RWPE2 (cell line): ENCODE data around the gene RSPH4A.

Source experiments
- ATAC-seq: fragments of 200-7000 bp; cut with Tn5 transposase; 3 replicates; pipeline ENCODE4 v1.9.1; 2021; ENCODE audit warnings: low read depth
- DNase-seq: peaks from one replicate; pipeline ENCODE4 v3.0.0-alpha.2; 2020; ENCODE audit warnings: low spot score
- H3K27ac ChIP-seq: fragments of 450-650 bp; 2 replicates; pipeline ENCODE4 v1.5.1; 2017; ENCODE audit warnings: mild to moderate bottlenecking; ENCODE audit not compliant: poor library complexity, severe bottlenecking
- H3K27me3 ChIP-seq: fragments of 250-450 bp; sonication (Bioruptor Pico); 2 replicates; pipeline ENCODE4 v1.5.1; 2021; ENCODE audit warnings: mild to moderate bottlenecking, moderate library complexity; ENCODE audit not compliant: insufficient read depth, poor library complexity, severe bottlenecking
- H3K36me3 ChIP-seq: fragments of 250-450 bp; sonication (Bioruptor Pico); 2 replicates; pipeline ENCODE4 v1.5.1; 2020; ENCODE audit warnings: low read depth, mild to moderate bottlenecking, moderate library complexity
- H3K4me1 ChIP-seq: fragments of 250-450 bp; sonication (Bioruptor Pico); 2 replicates; pipeline ENCODE4 v1.5.1; 2021; ENCODE audit warnings: mild to moderate bottlenecking, moderate library complexity; ENCODE audit not compliant: insufficient read depth, poor library complexity, severe bottlenecking
- H3K4me3 ChIP-seq: fragments of 250-450 bp; sonication (Bioruptor Pico); 2 replicates; pipeline ENCODE4 v1.5.1; 2021; ENCODE audit warnings: mild to moderate bottlenecking, moderate library complexity; ENCODE audit not compliant: severe bottlenecking
- H3K9me3 ChIP-seq: fragments of 250-450 bp; sonication (Bioruptor Pico); 2 replicates; pipeline ENCODE4 v1.5.1; 2021; ENCODE audit warnings: mild to moderate bottlenecking, moderate library complexity; ENCODE audit not compliant: severe bottlenecking
- TF ChIP-seq, protein P1 (sequence below): fragments of 450-650 bp; IDR thresholded peaks from one replicate; pipeline ENCODE4 v1.5.1; 2017; ENCODE audit warnings: mild to moderate bottlenecking, moderate library complexity; ENCODE audit not compliant: poor library complexity, severe bottlenecking

The RSPH4A gene

GRCh38 chr6:116571683-116572000, 44.6 kb upstream of the RSPH4A start:
- DNase-seq: no peak
- peak overlapping the region; percentile 83 for H3K4me3 ChIP-seq
- H3K27me3 ChIP-seq: no peaks in the 10 kb centered on the region
- no peaks in the 10 kb centered on the region for H3K9me3 ChIP-seq
- TF ChIP-seq, protein P1, sequence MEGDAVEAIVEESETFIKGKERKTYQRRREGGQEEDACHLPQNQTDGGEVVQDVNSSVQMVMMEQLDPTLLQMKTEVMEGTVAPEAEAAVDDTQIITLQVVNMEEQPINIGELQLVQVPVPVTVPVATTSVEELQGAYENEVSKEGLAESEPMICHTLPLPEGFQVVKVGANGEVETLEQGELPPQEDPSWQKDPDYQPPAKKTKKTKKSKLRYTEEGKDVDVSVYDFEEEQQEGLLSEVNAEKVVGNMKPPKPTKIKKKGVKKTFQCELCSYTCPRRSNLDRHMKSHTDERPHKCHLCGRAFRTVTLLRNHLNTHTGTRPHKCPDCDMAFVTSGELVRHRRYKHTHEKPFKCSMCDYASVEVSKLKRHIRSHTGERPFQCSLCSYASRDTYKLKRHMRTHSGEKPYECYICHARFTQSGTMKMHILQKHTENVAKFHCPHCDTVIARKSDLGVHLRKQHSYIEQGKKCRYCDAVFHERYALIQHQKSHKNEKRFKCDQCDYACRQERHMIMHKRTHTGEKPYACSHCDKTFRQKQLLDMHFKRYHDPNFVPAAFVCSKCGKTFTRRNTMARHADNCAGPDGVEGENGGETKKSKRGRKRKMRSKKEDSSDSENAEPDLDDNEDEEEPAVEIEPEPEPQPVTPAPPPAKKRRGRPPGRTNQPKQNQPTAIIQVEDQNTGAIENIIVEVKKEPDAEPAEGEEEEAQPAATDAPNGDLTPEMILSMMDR: no peak
- H3K36me3 ChIP-seq: peaks cover 28% of the 10 kb centered on the region
- no peak for ATAC-seq
- H3K27ac ChIP-seq: peak overlapping the region; percentile 66
- H3K4me1 ChIP-seq: peaks cover 14% of the 10 kb centered on the region

- H3K27me3 ChIP-seq: no peaks in the 10 kb centered on the region
- ATAC-seq (0 out of 3 replicates have a peak, but pooled peaks have one; percentile 11), DNase-seq (no peak)
- peak overlapping the region; percentile 66 for H3K27ac ChIP-seq
- TF ChIP-seq, protein P1: no peak
- H3K9me3 ChIP-seq: no peaks in the 10 kb centered on the region
- peaks cover 14% of the 10 kb centered on the region for H3K4me1 ChIP-seq
- peaks cover 32% of the 10 kb centered on the region for H3K36me3 ChIP-seq
- peak overlapping the region; percentile 83 for H3K4me3 ChIP-seq
These were observed 44.1 kb upstream of the RSPH4A start for GRCh38 chr6:116572162-116572561.

GRCh38 chr6:116575227-116575626, 41.1 kb upstream of the RSPH4A start:
- Histone ChIP-seq H3K27ac (no peak overlapping the region), H3K4me1 (peaks cover 5% of the 10 kb centered on the region), H3K9me3 (no peaks in the 10 kb centered on the region), H3K36me3 (peaks cover 50% of the 10 kb centered on the region), H3K4me3 (no peak overlapping the region), H3K27me3 (no peaks in the 10 kb centered on the region)
- DNase-seq (no peak), ATAC-seq (no peak)
- TF ChIP-seq, protein P1: no peak

DNA sequence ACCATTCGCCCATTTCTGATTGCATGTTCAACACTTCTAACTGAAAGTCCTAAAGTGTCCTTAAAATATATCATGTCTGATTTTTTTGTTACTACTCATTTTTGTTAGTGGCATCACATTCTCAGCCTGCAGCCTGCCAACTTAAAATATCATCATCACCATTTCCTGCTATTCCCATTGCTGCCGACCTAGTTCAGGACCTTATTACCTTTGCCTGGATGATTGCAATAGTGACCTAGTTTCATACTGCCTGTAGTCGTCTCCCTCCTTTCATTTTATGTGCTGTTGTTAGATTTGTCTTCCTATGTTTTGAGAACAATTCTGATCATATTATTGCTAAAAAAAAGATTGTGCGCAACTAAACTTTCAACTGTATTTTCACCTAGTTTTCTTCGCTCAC, 38.8 kb upstream of the RSPH4A start:
- Histone ChIP-seq H3K9me3 (no peaks in the 10 kb centered on the region), H3K4me1 (peaks cover 4% of the 10 kb centered on the region), H3K27ac (no peak overlapping the region), H3K4me3 (no peak overlapping the region), H3K36me3 (peaks cover 73% of the 10 kb centered on the region), H3K27me3 (no peaks in the 10 kb centered on the region)
- TF ChIP-seq, protein P1: no peak
- DNase-seq: no peak
- ATAC-seq: no peak

DNA sequence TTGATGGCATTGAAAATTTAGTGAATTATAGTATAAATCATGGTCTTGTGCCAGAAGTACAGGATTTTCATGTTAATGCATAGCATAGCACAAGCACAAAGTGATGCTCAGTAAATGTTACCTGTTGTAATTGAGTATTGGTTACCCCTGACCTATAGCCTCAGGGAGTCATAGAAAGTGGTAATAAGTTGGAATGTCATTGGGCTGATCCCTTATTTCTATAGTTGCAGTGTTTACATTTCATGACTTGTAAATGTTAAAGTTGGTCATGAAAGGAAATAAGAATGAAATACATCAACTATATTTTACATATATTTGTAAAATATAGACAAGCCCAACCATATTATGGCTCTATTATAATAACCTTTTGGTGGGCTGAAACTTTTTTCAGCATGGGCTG, 37.9 kb upstream of the RSPH4A start:
- ATAC-seq (no peak), DNase-seq (no peak)
- Histone ChIP-seq H3K9me3 (no peaks in the 10 kb centered on the region), H3K36me3 (peaks cover 78% of the 10 kb centered on the region), H3K4me1 (peaks cover under 1% of the 10 kb centered on the region), H3K4me3 (no peak overlapping the region), H3K27ac (no peak overlapping the region), H3K27me3 (no peaks in the 10 kb centered on the region)
- TF ChIP-seq, protein P1: no peak
